GM12872 (cell line): ENCODE measurements around the gene AHCYL1.

Source experiments
- TF ChIP-seq, protein P1 (sequence below): IDR thresholded peaks from 3 replicates; pipeline ENCODE4 v1.5.1; 2011; ENCODE audit warnings: low read depth, mild to moderate bottlenecking, low read length, moderate library complexity; ENCODE audit not compliant: insufficient read depth

The AHCYL1 gene

GRCh38 chr1:110051262-110051648 lies 66.7 kb downstream of the AHCYL1 start:
- TF ChIP-seq, protein P1, sequence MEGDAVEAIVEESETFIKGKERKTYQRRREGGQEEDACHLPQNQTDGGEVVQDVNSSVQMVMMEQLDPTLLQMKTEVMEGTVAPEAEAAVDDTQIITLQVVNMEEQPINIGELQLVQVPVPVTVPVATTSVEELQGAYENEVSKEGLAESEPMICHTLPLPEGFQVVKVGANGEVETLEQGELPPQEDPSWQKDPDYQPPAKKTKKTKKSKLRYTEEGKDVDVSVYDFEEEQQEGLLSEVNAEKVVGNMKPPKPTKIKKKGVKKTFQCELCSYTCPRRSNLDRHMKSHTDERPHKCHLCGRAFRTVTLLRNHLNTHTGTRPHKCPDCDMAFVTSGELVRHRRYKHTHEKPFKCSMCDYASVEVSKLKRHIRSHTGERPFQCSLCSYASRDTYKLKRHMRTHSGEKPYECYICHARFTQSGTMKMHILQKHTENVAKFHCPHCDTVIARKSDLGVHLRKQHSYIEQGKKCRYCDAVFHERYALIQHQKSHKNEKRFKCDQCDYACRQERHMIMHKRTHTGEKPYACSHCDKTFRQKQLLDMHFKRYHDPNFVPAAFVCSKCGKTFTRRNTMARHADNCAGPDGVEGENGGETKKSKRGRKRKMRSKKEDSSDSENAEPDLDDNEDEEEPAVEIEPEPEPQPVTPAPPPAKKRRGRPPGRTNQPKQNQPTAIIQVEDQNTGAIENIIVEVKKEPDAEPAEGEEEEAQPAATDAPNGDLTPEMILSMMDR: no peak

DNA sequence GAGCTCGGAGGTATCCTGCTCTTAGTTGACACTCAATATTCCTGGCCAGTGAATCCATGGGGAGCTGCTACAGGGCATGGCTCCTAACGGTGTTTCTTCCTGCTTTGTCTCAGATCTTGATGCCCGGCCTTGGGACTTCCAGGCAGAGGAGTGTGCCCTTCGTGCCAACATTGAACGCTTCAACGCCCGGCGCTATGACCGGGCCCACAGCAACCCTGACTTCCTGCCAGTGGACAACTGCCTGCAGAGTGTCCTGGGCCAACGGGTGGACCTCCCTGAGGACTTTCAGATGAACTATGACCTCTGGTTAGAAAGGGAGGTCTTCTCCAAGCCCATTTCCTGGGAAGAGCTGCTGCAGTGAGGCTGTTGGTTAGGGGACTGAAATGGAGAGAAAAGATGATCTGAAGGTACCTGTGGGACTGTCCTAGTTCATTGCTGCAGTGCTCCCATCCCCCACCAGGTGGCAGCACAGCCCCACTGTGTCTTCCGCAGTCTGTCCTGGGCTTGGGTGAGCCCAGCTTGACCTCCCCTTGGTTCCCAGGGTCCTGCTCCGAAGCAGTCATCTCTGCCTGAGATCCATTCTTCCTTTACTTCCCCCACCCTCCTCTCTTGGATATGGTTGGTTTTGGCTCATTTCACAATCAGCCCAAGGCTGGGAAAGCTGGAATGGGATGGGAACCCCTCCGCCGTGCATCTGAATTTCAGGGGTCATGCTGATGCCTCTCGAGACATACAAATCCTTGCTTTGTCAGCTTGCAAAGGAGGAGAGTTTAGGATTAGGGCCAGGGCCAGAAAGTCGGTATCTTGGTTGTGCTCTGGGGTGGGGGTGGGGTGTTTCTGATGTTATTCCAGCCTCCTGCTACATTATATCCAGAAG lies 69.2 kb downstream of the AHCYL1 start:
- TF ChIP-seq, protein P1: peak; percentile 100

DNA sequence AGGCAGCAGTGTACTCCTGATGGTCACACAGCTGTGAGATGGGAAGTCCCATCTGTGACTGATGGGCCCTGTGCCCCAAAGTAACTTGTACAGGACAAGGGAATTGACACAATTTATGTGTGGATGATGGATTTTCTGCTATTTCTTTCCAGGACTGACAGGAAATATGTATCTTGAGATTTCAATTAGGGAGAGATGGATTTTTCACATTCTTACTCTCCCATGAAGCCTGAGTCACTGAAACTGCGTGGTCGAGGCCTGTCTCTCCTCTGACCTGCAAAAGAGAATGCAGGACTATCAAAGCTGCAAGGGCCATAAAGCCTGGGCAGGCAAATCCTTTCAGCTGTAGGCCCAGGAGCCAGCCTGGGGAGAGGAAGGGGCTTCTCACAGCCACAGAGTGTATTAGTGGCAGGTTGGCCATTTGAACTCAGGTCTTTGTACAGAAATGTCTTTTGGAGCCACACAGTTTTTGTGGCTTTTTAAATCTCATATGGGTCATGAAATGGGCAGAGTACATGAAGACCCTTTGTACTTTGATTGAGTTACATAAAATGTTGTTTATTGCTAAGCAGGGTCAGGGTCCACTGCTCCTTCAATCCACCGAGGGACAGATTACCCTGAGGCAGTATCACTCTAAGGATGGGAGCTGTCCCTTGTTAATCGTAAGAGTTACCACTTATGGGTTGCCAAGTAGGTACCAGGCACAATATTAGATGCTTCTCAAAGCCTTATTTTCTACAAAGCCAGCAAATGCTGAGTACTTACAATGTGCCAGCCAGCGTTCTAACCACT lies 71.1 kb downstream of the AHCYL1 start:
- TF ChIP-seq, protein P1: no peak

DNA sequence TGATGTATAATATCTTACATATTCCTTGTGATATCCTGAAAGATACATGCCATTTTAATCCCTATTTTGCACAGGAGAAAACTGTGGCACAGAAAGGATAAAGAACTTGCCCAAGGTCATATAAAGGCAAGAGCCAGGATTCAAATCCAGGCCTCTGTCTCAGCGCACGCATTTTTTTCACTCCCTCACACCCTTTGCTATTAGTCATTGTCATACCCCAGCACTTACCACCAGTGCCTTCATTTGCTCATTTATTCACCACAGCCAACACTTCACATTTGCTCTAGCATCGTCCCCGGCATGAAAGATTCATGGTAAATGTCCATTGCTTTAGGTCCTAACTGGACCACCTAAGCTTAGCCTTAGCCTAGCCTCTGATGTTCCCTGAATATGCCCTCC lies 71.7 kb downstream of the AHCYL1 start:
- TF ChIP-seq, protein P1: no peak

DNA sequence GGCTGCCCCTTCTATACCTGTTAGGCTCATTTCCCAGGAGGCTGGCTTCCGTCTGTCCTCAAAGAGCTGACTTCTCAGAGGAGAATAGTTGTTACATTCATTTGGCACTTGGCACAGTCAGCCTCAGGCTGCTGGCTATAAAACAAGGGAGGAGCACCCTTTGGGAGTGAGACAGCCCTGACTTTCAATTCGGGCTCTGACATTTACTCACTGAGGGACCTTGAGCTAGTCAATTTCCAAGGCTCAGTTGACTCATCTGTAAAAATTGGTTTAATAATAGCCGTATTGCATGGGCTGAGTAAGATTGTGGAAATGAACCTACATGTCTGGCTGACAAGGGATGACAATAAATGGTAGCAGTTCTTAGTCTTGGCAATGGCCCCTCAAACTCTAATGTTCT lies 72.2 kb downstream of the AHCYL1 start:
- TF ChIP-seq, protein P1: no peak

DNA sequence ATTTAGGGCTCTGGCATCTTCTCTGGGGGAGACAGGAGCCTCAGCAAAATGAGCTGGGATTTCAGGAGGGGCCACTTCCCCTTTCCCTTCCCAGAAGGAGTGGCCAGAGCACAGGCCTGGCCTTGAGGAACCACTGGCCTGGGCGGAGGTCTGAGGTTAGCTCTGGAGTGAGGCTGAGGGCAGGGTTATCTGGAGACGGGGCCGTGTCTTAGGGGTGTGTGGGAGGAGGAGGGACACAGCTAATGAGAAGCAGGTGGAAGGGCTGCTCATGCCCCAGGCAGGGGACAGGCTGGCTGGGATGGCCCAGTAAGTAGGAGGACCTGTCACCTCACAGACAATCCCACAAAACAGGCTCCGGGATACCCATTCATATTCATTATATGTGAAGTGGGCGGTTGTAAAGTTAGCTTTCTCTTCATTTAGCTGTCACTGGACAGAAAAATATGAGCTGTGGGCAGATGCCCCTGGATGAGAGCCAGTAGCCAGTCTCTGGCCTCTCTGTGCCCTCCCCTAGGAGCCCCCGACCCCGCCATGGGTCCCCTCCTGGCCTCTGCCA lies 73.5 kb downstream of the AHCYL1 start:
- TF ChIP-seq, protein P1: no peak

GRCh38 chr1:110058591-110058990 lies 74.0 kb downstream of the AHCYL1 start:
- TF ChIP-seq, protein P1: no peak
